HK-2 (cell line): ENCODE data around the gene PAGE5.

Experiments
- DNase-seq: peaks from one replicate; pipeline ENCODE4 v3.0.0-alpha.2; 2018; ENCODE audit not compliant: unreplicated experiment

Gene PAGE5, protein sequence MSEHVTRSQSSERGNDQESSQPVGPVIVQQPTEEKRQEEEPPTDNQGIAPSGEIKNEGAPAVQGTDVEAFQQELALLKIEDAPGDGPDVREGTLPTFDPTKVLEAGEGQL

DNA sequence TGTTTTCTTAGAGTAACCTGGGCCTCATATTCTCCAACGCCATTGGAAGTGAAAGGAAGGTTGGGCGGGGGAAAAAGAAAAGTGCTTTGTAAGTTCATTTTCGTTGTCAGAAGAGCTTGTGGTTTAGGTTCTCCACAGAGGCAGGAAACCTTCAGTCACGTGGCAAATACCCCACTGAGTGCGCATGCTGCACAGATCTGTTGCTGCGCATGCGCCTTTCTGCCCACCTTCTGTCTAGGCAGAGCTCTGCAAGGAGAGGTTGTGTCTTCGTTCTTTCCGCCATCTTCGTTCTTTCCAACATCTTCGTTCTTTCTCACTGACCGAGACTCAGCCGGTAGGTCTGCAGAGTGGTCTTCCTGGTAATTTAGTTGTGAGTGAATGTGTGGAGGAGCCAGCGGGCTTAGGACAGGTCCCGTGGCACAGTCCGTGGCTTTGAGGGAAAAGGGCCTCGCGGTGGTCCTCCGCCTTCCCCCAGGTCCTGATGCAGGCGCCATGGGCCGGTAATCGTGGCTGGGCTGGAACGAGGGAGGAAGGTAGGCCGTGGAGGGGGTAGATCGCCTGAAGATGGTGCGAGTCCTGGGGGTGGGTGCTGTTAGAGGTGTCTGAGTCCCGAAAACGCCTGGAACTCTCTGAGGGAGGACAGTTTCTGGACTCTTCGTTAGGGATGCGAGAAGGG lies at the start of gene PAGE5:
Gene PAGE5, plus strand, starts transcription at position 228 of the 676 bp plus-strand sequence. CDS start 1,037 bp downstream, outside the sequence.
- no peak for DNase-seq

DNA sequence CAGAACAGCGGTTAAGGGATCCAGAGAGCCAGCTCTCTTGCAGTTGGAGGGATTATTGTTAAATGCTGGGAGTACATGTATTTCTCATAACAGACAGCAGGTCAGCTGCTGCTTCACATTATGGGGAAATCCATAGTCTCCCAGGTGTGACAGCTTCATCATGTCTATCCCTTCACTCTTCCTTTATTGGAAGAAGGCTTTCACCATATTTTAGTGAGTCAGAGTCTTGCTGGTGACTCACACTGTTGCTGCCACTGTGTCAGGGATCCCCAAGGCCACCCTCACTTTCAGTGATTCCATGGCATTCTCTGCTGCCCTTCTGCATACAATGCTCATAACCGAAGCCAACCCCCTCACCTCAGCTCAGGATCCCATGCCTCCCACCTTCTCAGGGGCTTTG lies 32.9 kb upstream of the PAGE5 start:
- no peak for DNase-seq

DNA sequence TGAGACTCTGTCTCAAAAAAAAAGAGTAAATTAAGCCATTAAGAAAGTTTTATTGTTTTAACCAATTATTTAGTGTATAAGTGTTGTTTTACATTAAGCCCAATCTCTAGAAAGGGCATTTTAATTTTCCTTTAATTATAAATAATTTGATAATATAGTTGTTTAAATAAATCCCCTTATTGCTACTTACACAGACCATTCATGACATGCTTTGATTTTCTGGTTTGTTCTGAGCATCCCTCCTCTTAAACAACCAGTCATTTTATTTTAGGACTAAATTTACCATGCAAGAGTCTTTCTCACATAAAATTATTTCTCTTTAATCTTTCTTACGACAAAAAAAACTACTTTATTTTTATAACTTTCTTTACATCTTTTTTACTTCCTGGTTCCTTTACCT lies 23.5 kb upstream of the PAGE5 start:
- DNase-seq: no peak

DNA sequence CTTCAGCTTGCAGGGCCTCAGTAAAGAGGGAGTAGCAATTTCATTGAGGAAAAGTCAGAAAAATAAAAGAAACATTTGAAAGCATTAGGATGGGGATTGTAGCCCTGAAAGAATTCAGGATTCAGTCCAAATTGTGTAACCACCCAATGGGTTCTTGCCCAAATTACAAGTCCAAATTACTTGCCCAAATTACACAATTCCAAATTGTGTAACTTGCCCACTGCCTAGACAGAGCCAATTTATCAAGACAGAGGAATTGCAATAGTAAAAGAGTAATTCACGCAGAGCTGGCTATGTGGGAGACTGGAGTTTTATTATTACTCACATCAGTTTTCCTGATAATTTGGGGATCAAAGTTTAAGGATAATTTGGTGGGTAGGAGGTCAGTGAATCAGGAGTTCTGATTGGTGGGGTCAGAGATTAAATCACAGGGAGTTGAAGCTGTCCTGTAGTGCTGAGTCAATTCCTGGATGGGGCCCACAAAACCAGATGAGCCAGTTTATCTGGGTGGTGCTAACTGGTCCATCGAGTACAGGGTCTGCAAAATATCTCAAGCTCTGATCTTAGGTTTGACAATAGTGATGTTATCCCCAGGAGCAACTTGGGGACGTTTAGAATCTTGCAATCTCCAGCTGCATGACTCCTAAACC lies 18.1 kb upstream of the PAGE5 start:
- DNase-seq: no peak

DNA sequence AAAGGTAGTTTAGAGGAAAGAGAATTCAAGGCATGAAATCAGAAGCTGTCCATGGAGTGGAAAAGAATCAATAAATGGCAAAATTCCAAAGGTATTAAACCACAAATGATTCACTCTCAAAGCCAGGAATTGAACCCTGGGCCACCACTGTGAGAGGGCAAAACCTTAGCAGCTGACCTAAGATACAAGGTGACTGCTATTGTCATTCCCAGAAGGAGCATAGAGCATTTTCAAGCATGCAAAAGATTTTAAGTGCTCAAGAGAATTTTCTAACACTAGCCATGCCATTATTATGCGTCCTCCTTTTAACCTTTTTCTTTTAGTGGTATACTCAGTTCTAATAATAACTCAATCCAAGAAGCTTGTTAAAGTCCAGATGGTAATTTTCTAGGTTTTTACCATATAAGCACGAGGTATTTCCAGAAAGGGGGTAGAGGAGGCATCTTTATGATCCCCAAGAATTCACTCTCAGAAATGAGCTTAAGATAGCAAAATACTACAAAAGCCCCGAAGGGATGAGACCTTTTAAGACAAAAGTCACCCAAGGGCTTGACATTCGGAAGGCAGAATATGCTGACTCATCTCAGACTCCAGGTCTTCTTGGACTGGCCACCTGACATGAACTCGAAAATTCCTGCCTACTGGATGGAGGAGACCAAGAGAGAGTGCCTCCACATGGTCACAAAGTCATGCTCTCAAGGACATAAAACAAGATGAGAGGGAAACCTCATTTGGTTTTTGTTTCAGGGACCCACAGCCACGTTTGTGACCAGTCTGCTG lies 13.8 kb upstream of the PAGE5 start:
- no peak for DNase-seq

DNA sequence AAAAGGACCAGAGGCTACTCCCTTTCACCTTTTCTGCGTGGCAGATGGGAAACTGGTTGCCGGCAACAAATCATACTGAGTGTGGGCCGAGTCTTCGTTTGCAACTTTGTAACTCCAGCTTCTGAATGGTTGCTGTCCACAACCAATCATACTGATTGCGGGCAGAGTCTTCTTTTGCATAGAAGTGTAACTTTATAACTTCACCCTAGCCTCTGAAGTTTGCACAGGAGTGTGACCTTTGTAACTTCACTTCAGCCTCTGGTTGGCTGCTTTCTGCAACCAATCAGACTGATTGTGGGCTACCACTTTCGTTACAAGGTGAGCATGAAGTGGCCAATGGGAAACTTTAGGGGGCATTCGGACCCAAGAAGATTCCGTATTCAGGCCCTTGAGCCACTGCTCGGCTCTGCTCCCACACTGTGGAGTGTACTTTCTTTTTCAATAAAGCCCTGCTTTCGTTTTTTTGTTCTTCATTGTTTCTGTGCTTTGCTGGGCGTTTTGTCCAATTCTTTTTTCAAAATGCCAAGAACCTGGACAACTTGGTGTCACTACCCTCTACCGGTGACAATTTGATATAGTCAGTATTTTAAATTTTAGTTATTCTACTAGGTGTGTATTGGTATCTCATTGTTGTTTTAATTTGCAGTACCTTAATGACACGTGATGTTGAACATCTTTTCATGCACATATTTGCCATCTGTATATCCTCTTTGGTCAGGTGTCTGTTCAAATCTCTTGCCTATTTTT lies 9.0 kb upstream of the PAGE5 start:
- no peak for DNase-seq

DNA sequence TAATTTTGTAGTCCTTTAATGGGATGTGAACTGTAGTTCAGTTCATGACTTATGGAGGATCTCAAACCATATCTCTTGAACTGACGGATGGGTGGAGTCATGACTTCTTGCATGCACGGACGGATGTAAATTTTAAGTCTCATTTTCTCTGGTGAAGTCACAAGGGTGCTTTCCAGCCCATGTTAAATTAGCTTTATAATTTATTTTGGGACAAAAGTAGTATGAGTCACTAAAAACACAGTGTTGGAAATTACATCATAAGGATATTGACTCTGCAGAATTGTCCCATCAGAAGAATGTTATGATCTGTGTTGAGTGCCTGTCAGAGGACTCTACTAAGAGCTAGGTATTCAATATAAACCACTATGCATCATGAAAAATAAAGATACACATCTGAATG lies 6.8 kb upstream of the PAGE5 start:
- no peak for DNase-seq

DNA sequence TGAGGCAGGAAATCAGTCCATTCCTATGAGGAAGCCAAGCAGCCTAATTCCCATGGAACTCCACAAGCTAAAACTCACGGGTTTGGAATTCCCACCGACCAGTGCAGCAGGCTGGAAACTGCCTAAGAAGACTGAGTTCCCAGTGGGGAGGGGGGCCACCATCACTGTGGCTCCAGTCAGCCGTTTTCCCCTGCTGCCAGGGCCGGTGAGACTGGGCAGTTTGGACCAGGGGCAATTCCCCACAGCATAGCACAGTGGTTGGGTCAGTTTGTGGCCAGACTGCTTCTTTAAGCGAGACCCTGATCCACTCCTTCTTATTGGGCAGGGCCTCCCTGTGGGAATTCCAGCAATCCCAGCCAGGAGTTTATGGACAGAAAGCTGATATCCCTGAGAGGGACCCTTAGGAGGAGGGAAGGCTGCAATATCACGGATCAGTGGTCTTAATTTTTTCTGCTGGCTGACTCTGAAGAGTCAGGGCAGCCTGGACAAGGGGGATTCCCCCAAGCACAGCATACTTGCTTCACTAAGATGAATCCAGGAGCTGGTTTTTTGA lies 20.7 kb downstream of the PAGE5 start:
- DNase-seq: peak; percentile 37

DNA sequence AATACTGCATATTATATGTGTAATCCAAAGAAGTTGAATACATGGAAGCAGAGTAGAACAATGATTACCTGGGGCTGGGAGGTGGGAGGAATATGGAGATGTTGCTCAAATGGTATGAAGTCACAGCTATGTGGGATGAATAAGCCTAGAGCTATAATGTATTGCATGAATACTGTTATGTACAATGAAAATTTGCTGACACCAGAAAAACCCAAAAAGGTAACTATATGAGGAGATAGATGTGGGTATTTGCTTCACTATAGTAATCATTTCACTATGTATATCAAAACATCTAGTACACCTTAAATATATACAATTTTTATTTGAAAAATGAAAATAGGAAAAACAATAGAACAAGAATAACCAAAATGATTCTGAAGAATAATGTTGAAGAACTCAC lies 33.4 kb downstream of the PAGE5 start:
- DNase-seq: no peak

DNA sequence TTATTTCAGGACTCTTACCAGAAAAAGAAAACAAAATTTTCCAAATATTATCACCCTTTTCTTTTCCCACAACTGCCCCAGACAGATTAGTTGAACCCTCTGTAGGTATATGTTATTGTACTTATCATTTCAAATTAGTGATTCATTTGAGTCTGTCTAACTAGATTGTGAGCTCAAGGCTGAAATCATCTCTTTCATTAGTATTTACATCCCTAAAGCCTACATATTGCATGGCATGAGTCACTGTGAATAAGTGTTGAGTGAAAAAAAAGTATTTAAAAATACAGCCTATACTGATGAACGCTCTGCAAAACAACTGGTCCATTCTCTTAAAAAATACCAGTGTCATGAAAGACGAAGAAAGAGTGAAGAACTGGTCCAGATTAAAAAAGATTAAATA lies 40.7 kb downstream of the PAGE5 start:
- no peak for DNase-seq

DNA sequence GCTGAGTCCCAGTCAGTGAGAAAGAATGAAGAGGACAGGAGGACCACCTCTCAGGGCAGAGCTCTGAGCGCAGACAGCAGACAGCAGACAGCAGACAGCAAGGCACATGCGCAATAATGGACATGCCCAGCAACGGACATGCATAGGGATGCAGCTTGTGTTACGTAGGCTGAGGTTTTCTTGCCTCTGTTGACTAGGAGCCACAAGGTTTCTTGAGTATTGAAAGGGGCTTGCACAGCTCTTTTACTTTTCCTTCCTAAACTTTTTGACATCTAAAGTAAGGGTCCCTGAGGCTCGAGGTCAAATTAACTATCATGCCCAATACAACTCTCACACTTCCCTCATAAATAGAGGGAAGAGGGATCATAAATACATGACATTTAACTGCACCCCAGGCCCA lies 44.7 kb downstream of the PAGE5 start, which contains the start of gene PAGE3:
Gene PAGE3, minus strand, starts transcription at position 101 of the 400 bp plus-strand sequence. CDS start 1,013 bp downstream, outside the sequence.
- DNase-seq: no peak
